HG03520 (cell line): ENCODE measurements around the gene ZNF69.
"Not testable (repeated sequence)": the region's sequence is repeated elsewhere in the genome, so short reads cannot be mapped to it uniquely, and the experiment has no call there.

ENCODE experiments used
- ATAC-seq: cut with Tn5 transposase; IDR thresholded peaks from one replicate; pipeline ENCODE4 v1.9.1; 2021; ENCODE audit warnings: mild to moderate bottlenecking, moderate library complexity; ENCODE audit not compliant: unreplicated experiment

The ZNF69 gene

GRCh38 chr19:11887611-11888531 is at the start of gene ZNF69:
TSS of gene ZNF69 (plus strand) at chr19:11887782. CDS start at chr19:11887924, 142 bp downstream.
- no peak for ATAC-seq

- no peak for ATAC-seq
Observed at GRCh38 chr19:11843722-11844121, 43.9 kb upstream of the ZNF69 start.

- ATAC-seq = not testable (repeated sequence)
Observed at GRCh38 chr19:11847615-11848014, 40.0 kb upstream of the ZNF69 start.

GRCh38 chr19:11848200-11848593 is 39.4 kb upstream of the ZNF69 start:
- no peak for ATAC-seq

- ATAC-seq = no peak
Observed at GRCh38 chr19:11848594-11849469, 38.8 kb upstream of the ZNF69 start, which contains the start of gene ZNF439. TSS of gene ZNF439 (plus strand) at chr19:11848726. CDS start at chr19:11848868, 142 bp downstream.

- not testable (repeated sequence) for ATAC-seq
Observed at GRCh38 chr19:11850289-11850688, 37.3 kb upstream of the ZNF69 start.

GRCh38 chr19:11853358-11853757 is 34.2 kb upstream of the ZNF69 start:
- no peak for ATAC-seq

GRCh38 chr19:11856596-11857250 is 30.9 kb upstream of the ZNF69 start:
- ATAC-seq = no peak

- ATAC-seq = no peak
Observed at GRCh38 chr19:11860721-11861120, 26.9 kb upstream of the ZNF69 start.

GRCh38 chr19:11861301-11861700 is 26.3 kb upstream of the ZNF69 start:
- ATAC-seq = no peak

GRCh38 chr19:11867766-11868165 is 19.8 kb upstream of the ZNF69 start:
- not testable (repeated sequence) for ATAC-seq

- no peak for ATAC-seq
Observed at GRCh38 chr19:11868188-11868587, 19.4 kb upstream of the ZNF69 start.

GRCh38 chr19:11872624-11873023 is 15.0 kb upstream of the ZNF69 start:
- no peak for ATAC-seq

- no peak for ATAC-seq
Observed at GRCh38 chr19:11873762-11874161, 13.8 kb upstream of the ZNF69 start.

- ATAC-seq = not testable (repeated sequence)
Observed at GRCh38 chr19:11879687-11880266, 7.8 kb upstream of the ZNF69 start.

GRCh38 chr19:11880598-11880997 is 7.0 kb upstream of the ZNF69 start:
- no peak for ATAC-seq

GRCh38 chr19:11881151-11881800 is 6.3 kb upstream of the ZNF69 start:
- ATAC-seq = no peak

- no peak for ATAC-seq
Observed at GRCh38 chr19:11882606-11883005, 5.0 kb upstream of the ZNF69 start.

GRCh38 chr19:11887234-11887610 is 360 bp upstream of the ZNF69 start:
- no peak for ATAC-seq

- not testable (repeated sequence) for ATAC-seq
Observed at GRCh38 chr19:11889901-11890300, 2.3 kb downstream of the ZNF69 start.
